OCI-LY1 (cell line): ENCODE results near the gene CLEC16A.

ENCODE experiments used
- H2AFZ ChIP-seq: fragments of 200-600 bp; sonication (generic), shearing (Covaris generic); 2 replicates; pipeline ENCODE4 v1.6.0; 2014; ENCODE audit warnings: antibody characterized with exemption, mild to moderate bottlenecking, low read length
- H3F3A ChIP-seq: fragments of 200-600 bp; sonication (generic), shearing (Covaris generic); 2 replicates; pipeline ENCODE4 v1.6.0; 2014; ENCODE audit warnings: mild to moderate bottlenecking, antibody characterized with exemption, low read length, moderate library complexity; ENCODE audit not compliant: insufficient read depth
- H3K27ac ChIP-seq: fragments of 200-600 bp; sonication (generic); 2 replicates; pipeline ENCODE4 v1.5.1; 2014; ENCODE audit warnings: low read length, mixed run types, mild to moderate bottlenecking, low read depth; ENCODE audit not compliant: poor library complexity, severe bottlenecking
- H3K27me3 ChIP-seq: fragments of 200-600 bp; sonication (generic); 2 replicates; pipeline ENCODE4 v1.6.0; 2014; ENCODE audit warnings: antibody characterized with exemption, mild to moderate bottlenecking, low read length, moderate library complexity; ENCODE audit not compliant: insufficient read depth
- H3K36me3 ChIP-seq: fragments of 200-600 bp; sonication (generic); 2 replicates; pipeline ENCODE4 v1.6.1; 2014; ENCODE audit warnings: mild to moderate bottlenecking, antibody characterized with exemption, low read length, moderate library complexity, mixed read lengths; ENCODE audit not compliant: insufficient read depth
- H3K4me1 ChIP-seq: fragments of 200-600 bp; sonication (generic); 2 replicates; pipeline ENCODE4 v1.5.1; 2014; ENCODE audit warnings: mild to moderate bottlenecking, low read length, moderate library complexity; ENCODE audit not compliant: insufficient read depth, severe bottlenecking
- H3K4me2 ChIP-seq: fragments of 200-600 bp; sonication (generic), shearing (Covaris generic); 2 replicates; pipeline ENCODE4 v1.6.1; 2014; ENCODE audit warnings: low read length
- H3K4me3 ChIP-seq: fragments of 200-600 bp; sonication (generic); 2 replicates; pipeline ENCODE4 v1.5.1; 2014; ENCODE audit warnings: low read length, low read depth, mild to moderate bottlenecking, mixed read lengths; ENCODE audit not compliant: poor library complexity, severe bottlenecking
- H3K79me2 ChIP-seq: fragments of 200-600 bp; shearing (Covaris generic); 2 replicates; pipeline ENCODE4 v1.6.1; 2016; ENCODE audit warnings: mixed run types, low read length, mixed read lengths; ENCODE audit not compliant: insufficient read depth
- H3K9ac ChIP-seq: fragments of 200-600 bp; sonication (generic), shearing (Covaris generic); 2 replicates; pipeline ENCODE4 v1.6.1; 2014; ENCODE audit warnings: mild to moderate bottlenecking, low read length, mixed read lengths
- H3K9me2 ChIP-seq: fragments of 200-600 bp; sonication (generic), shearing (Covaris generic); 2 replicates; pipeline ENCODE4 v1.6.1; 2014; ENCODE audit warnings: low read depth, mild to moderate bottlenecking, low read length, mixed read lengths
- H3K9me3 ChIP-seq: fragments of 200-600 bp; shearing (Covaris generic); 2 replicates; pipeline ENCODE4 v1.6.1; 2014; ENCODE audit warnings: low read length, mixed read lengths
- H4K20me1 ChIP-seq: fragments of 200-600 bp; sonication (generic), shearing (Covaris generic); 2 replicates; pipeline ENCODE4 v1.6.0; 2016; ENCODE audit warnings: mild to moderate bottlenecking, low read length; ENCODE audit not compliant: insufficient read depth
- EZH2 ChIP-seq: fragments of 200-600 bp; sonication (generic), shearing (Covaris generic); IDR thresholded peaks from 2 replicates; pipeline ENCODE4 v1.8.0; 2017; ENCODE audit warnings: borderline replicate concordance, mixed run types, mild to moderate bottlenecking, antibody characterized with exemption, low read length, moderate library complexity, mixed read lengths
- TF ChIP-seq, protein P1 (sequence below): fragments of 200-600 bp; sonication (generic), shearing (Covaris generic); IDR thresholded peaks from 2 replicates; pipeline ENCODE4 v1.5.1; 2017; ENCODE audit warnings: mild to moderate bottlenecking, antibody characterized with exemption, low read length, moderate library complexity, mixed read lengths

The CLEC16A gene

GRCh38 chr16:10921536-10922327 lies 22.6 kb upstream of the CLEC16A start:
- Histone ChIP-seq H3K4me3 (no peak overlapping the region), H4K20me1 (no peaks in the 10 kb centered on the region)

DNA sequence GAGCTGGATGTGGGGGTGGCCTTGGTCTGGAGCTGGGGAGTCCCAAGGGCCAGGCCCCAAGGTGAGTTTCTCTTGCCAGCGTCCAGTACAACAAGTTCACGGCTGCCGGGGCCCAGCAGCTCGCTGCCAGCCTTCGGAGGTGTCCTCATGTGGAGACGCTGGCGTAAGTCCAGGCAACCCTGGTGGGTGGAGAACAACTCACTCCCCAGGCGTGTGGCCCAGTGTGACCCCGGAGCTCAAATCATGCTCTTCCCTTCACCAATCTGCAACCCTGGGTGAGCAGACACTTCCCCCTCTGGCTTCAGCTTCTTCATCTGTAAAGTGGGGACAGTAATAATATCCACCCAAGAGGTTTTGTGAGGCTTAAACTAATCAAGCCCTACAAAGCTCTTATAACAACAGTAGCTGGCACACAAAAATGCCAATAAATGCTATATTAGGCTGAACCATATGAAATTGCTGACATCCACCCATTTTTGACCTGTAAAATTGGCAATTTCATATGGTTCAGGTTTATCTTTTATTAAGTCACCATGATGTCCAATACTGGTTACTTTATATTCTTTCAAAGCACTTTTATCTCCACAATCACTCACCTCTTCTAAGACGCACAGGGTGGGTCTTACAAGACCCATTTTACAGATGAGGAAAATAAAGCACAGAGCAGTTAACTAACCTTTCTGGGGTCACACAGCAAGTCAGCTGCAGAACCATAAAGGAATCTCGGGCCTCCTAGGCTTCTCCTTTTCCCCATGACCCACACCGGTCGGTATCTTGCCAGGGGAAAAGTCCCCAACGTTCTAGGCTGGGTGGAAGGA lies 21.8 kb upstream of the CLEC16A start:
- TF ChIP-seq, protein P1, sequence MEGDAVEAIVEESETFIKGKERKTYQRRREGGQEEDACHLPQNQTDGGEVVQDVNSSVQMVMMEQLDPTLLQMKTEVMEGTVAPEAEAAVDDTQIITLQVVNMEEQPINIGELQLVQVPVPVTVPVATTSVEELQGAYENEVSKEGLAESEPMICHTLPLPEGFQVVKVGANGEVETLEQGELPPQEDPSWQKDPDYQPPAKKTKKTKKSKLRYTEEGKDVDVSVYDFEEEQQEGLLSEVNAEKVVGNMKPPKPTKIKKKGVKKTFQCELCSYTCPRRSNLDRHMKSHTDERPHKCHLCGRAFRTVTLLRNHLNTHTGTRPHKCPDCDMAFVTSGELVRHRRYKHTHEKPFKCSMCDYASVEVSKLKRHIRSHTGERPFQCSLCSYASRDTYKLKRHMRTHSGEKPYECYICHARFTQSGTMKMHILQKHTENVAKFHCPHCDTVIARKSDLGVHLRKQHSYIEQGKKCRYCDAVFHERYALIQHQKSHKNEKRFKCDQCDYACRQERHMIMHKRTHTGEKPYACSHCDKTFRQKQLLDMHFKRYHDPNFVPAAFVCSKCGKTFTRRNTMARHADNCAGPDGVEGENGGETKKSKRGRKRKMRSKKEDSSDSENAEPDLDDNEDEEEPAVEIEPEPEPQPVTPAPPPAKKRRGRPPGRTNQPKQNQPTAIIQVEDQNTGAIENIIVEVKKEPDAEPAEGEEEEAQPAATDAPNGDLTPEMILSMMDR, result no peak
- Histone ChIP-seq H3F3A (no peaks in the 10 kb centered on the region), H3K9ac (no peak overlapping the region), H3K4me3 (no peak overlapping the region), H3K79me2 (no peaks in the 10 kb centered on the region), H2AFZ (no peak overlapping the region), H3K4me1 (peaks cover 7% of the 10 kb centered on the region), H3K9me2 (no peaks in the 10 kb centered on the region), H3K27ac (no peak overlapping the region), H3K9me3 (no peaks in the 10 kb centered on the region), H3K4me2 (no peak overlapping the region), H3K36me3 (peaks cover 52% of the 10 kb centered on the region), H4K20me1 (no peaks in the 10 kb centered on the region), H3K27me3 (no peaks in the 10 kb centered on the region; the same call in 1 of the 2 replicates)

More at GRCh38 chr16:10921536-10922327, 22.6 kb upstream of the CLEC16A start:
- H2AFZ ChIP-seq, result no peak overlapping the region
- no peak overlapping the region for H3K27ac ChIP-seq
- peaks cover 7% of the 10 kb centered on the region for H3K4me1 ChIP-seq
- no peaks in the 10 kb centered on the region for H3K9me2 ChIP-seq
- H3K27me3 ChIP-seq, result no peaks in the 10 kb centered on the region
- H3K9ac ChIP-seq, result no peak overlapping the region
- no peaks in the 10 kb centered on the region for H3F3A ChIP-seq
- no peaks in the 10 kb centered on the region for H3K9me3 ChIP-seq
- no peaks in the 10 kb centered on the region for H3K79me2 ChIP-seq
- no peak for TF ChIP-seq EZH2
- TF ChIP-seq, protein P1, result no peak
- H3K36me3 ChIP-seq, result peaks cover 55% of the 10 kb centered on the region
- H3K4me2 ChIP-seq, result no peak overlapping the region

- Histone ChIP-seq H3K79me2 (no peaks in the 10 kb centered on the region), H3K9ac (no peak overlapping the region), H3K4me1 (peaks cover 5% of the 10 kb centered on the region), H3K27me3 (no peaks in the 10 kb centered on the region; the same call in 1 of the 2 replicates), H3K9me3 (no peaks in the 10 kb centered on the region), H3K4me2 (no peak overlapping the region), H2AFZ (no peak overlapping the region), H3K4me3 (no peak overlapping the region), H4K20me1 (no peaks in the 10 kb centered on the region), H3K36me3 (peaks cover 52% of the 10 kb centered on the region), H3F3A (no peaks in the 10 kb centered on the region), H3K27ac (no peak overlapping the region), H3K9me2 (no peaks in the 10 kb centered on the region)
- TF ChIP-seq, protein P1, result no peak
- TF ChIP-seq EZH2, result no peak
These were observed 21.2 kb upstream of the CLEC16A start for GRCh38 chr16:10923146-10923649.
